Right atrium auricular region (tissue), 2 donors: Measurements from ENCODE around the gene CHST15. TPM values are rescaled to one million over a fixed set of nuclear protein-coding genes. Genes with fewer than 3 reads are reported as not detected.

Experiments used
- DNase-seq: peaks from one replicate; pipeline ENCODE4 v3.0.0-alpha.2; 2019; ENCODE audit warnings: low spot score
- H3K27ac ChIP-seq, 2 donors: fragments of 200-600 bp; sonication (generic); 1 replicate in 1 of 2; 2 replicates in 1 of 2; pipeline ENCODE4 v1.5.1; 2016 to 2019
- H3K27me3 ChIP-seq, 2 donors: fragments of 200-600 bp; sonication (generic); one replicate each; pipeline versions ENCODE4 v1.5.1 to v1.6.0; 2017 to 2019
- H3K36me3 ChIP-seq: fragments of 200-600 bp; sonication (generic); one replicate; pipeline ENCODE4 v1.5.1; 2016
- H3K4me1 ChIP-seq, 2 donors: fragments of 200-600 bp; sonication (generic); one replicate each; pipeline versions ENCODE4 v1.5.1 to v1.6.0; 2017 to 2019
- H3K4me3 ChIP-seq, 2 donors: fragments of 200-600 bp; sonication (generic); 1 replicate in 1 of 2; 2 replicates in 1 of 2; pipeline ENCODE4 v1.5.1; 2017 to 2019; ENCODE audit warnings: mild to moderate bottlenecking in 1 of 2, moderate library complexity in 1 of 2
- H3K9me3 ChIP-seq, 2 donors: fragments of 200-600 bp; sonication (generic); one replicate each; pipeline ENCODE4 v1.5.1; 2019
- total RNA-seq, 2 donors: library from RNA; depleted of rRNA; stranded (reverse); fragments of >200 nt; gene quantifications; one replicate each; pipeline ENCODE4 v1.1.0, GENCODE V29; 2016
- TF ChIP-seq, protein P1 (sequence below), 2 donors: fragments of 200-600 bp; sonication (generic); IDR thresholded peaks; one replicate each; pipeline ENCODE4 v1.5.1; 2019; ENCODE audit warnings: antibody characterized with exemption in 2 of 2

The CHST15 gene
- total RNA-seq, 2 donors from 2014 or later = 7.0 to 14.2 TPM

DNA sequence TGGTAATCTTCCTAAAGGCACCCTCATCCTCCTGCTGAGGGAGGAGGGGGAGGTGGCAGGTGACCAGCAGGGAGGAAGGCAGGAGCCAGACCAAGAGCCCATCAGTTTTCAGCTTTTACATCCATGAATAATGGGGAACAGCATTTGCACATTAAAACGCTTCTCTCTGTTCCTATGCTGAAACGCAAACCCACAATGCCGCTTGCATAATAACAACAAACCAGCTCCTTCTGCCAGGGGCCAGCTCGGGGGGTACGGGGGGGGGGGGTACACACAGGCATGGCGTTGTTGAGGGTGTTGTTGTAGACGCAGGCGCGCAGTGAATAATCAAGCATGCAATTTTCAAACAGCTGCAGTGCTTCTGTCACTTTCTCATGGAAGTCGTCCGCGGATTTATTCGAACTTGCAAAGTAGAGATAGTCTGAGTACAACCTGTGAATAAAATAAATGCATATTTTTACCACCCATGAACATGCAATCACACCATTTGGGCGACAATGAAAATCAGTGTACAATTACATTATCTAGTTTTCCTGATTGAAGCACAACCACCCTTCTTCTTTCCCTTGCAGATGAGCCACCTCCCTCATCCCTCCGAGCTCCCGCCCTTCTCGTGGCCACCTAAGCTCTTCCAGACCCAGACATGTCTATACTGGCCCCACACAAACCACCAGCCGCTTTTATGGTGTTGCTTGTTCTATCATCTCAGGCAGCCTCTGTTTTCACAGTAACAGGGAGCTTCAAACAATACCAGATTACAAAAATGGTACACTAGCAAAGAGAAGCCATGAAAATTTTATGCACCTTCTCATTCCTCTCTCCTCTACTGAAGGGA is 72.2 kb downstream of the CHST15 start:
- TF ChIP-seq, protein P1, sequence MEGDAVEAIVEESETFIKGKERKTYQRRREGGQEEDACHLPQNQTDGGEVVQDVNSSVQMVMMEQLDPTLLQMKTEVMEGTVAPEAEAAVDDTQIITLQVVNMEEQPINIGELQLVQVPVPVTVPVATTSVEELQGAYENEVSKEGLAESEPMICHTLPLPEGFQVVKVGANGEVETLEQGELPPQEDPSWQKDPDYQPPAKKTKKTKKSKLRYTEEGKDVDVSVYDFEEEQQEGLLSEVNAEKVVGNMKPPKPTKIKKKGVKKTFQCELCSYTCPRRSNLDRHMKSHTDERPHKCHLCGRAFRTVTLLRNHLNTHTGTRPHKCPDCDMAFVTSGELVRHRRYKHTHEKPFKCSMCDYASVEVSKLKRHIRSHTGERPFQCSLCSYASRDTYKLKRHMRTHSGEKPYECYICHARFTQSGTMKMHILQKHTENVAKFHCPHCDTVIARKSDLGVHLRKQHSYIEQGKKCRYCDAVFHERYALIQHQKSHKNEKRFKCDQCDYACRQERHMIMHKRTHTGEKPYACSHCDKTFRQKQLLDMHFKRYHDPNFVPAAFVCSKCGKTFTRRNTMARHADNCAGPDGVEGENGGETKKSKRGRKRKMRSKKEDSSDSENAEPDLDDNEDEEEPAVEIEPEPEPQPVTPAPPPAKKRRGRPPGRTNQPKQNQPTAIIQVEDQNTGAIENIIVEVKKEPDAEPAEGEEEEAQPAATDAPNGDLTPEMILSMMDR (IDR thresholded peaks at IDR 0.05) = no peak
- no peak overlapping the region for H3K27ac ChIP-seq
- no peaks in the 10 kb centered on the region for H3K9me3 ChIP-seq
- no peaks in the 10 kb centered on the region for H3K27me3 ChIP-seq
- no peak for DNase-seq
- H3K36me3 ChIP-seq = no peaks in the 10 kb centered on the region
- H3K4me3 ChIP-seq = no peak overlapping the region
- no peaks in the 10 kb centered on the region for H3K4me1 ChIP-seq

DNA sequence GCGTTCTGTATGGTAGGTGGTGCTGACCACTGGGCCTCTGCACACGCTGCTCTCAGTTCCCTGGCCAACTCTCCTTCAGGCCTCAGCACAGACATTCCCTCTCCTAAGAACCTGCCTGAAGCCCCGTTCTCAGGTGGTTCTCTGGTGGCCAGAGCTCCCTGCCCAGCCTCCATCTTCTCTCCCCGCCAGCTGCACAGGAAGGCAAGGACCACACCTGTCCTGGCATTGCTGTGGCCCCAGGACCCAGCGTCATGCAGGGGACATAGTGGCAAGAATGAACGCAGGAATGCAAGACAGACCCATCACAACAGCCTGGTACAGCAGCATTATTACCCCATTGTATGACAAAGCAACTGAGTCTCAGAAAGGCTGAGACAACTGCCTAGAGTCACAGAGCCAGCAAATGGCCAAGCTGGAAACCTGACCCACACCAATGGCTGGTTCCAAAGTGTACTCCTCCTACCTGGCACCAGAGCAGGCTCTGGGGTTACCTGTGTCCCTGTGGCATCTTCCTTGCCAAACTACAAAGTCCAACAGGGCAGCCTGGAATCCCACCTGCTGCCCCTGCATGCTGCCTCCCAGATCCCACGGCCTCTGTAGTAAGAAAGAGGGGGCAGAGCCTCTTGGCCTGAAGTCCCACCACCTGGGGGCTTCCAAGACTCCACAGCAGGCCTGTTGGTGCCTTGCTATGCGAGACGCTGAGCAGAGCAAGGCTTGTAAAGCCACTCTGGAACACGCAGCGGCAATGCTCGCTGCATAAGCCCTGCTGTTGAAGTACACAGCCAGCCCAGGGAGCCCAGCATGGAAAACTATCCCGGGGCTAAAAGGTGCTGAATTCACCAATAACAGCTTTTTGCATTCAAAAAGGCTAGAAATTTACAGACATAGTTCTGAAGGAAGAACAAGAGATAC is 73.3 kb downstream of the CHST15 start:
- no peak overlapping the region for H3K27ac ChIP-seq
- TF ChIP-seq, protein P1 (IDR thresholded peaks at IDR 0.05) = no peak
- H3K27me3 ChIP-seq = no peaks in the 10 kb centered on the region
- H3K4me3 ChIP-seq = no peak overlapping the region
- no peaks in the 10 kb centered on the region for H3K36me3 ChIP-seq
- DNase-seq = no peak
- no peaks in the 10 kb centered on the region for H3K9me3 ChIP-seq
- no peaks in the 10 kb centered on the region for H3K4me1 ChIP-seq

DNA sequence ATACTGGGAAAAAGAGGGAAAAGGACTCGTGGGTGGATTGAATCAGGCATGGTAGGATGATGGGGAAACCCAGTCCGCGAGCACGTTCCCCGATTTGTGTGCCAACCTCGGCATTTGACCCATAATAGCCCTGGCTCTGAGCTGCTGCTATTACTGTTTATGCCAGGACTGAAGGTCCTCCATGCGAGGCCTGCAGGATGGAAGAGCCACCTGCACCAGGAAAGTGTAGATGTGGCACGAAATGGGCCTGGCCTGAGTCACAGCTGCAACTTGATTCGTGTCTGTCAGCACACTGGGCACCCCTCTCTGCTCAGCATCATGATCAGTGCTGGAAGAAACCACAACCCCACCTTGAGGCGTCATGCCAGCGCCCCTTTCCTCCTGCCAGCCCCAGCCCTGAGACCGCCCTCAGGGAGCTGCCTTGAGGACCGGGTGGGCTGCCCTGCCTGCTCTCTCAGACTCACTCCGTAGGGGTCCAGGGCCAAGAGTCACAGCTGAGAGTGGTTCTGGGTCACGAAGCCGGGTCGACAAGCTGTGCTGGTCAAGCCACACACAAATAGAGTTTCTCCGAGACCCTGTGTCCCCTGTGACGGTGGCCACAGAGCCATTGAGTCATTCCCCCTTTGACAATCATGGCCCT is 74.4 kb downstream of the CHST15 start:
- H3K36me3 ChIP-seq = no peaks in the 10 kb centered on the region
- H3K9me3 ChIP-seq = no peaks in the 10 kb centered on the region
- DNase-seq = no peak
- TF ChIP-seq, protein P1 (IDR thresholded peaks at IDR 0.05) = no peak
- no peaks in the 10 kb centered on the region for H3K27me3 ChIP-seq
- H3K27ac ChIP-seq = no peak overlapping the region
- no peaks in the 10 kb centered on the region for H3K4me1 ChIP-seq
- H3K4me3 ChIP-seq = no peak overlapping the region

- TF ChIP-seq, protein P1 (IDR thresholded peaks at IDR 0.05) = no peak
- Histone ChIP-seq H3K9me3 (no peaks in the 10 kb centered on the region), H3K27me3 (no peaks in the 10 kb centered on the region), H3K4me1 (no peaks in the 10 kb centered on the region), H3K27ac (no peak overlapping the region), H3K4me3 (no peak overlapping the region), H3K36me3 (no peaks in the 10 kb centered on the region)
- no peak for DNase-seq
These were observed 75.7 kb downstream of the CHST15 start for GRCh38 chr10:124017729-124018128.

DNA sequence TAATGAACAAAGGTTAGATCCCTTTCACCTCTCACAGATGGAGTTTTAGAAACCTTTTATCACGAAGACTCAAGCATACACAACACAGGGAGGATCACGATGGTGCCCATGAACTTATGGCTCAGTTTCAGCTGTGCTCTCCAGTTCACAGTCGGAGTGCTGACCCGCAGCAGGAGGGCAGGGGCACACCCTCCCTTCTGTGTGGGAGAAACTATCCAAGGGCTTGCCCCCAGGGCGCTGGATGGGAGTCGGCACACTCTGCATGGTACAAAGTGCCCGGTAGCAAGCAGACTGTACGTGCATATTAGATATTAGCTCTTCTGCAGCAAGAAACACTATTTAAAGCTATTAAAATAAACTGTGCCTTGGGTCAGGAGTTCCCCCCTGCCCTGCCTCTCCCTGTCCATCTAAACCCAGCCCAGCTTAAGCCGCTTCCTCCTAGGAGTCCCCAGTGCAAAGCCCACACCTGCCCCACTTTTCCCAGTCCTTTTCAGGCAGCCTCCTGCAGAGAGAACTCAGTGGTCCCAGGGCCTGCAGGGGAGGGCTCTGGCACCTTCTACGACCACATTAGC is 76.5 kb downstream of the CHST15 start:
- Histone ChIP-seq H3K27me3 (no peaks in the 10 kb centered on the region), H3K27ac (no peak overlapping the region), H3K4me3 (no peak overlapping the region), H3K36me3 (no peaks in the 10 kb centered on the region), H3K4me1 (no peaks in the 10 kb centered on the region), H3K9me3 (no peaks in the 10 kb centered on the region)
- no peak for DNase-seq
- TF ChIP-seq, protein P1 (IDR thresholded peaks at IDR 0.05) = no peak
